NB4 (cell line): ENCODE measurements around the gene MED1.

Experiments used
- DNase-seq: peaks from one replicate; pipeline ENCODE4 v3.0.0; 2010; ENCODE audit warnings: low read depth
- H3K4me3 ChIP-seq: one replicate; pipeline ENCODE4 v1.5.1; 2011; ENCODE audit warnings: mild to moderate bottlenecking, low read depth, low read length, moderate library complexity
- CTCF ChIP-seq: IDR thresholded peaks from one replicate; pipeline ENCODE4 v1.5.1; 2012; ENCODE audit warnings: low read depth, low read length
- MYC ChIP-seq: IDR thresholded peaks from 2 replicates; pipeline ENCODE4 v1.6.1; 2011; ENCODE audit warnings: low read depth, low read length
- POLR2A ChIP-seq: IDR thresholded peaks from 2 replicates; pipeline ENCODE4 v1.6.1; 2011; ENCODE audit warnings: mild to moderate bottlenecking; ENCODE audit not compliant: insufficient read length; ENCODE audit errors: extremely low read depth
- TF ChIP-seq, protein P1 (sequence below): IDR thresholded peaks from 2 replicates; pipeline ENCODE4 v1.6.1; 2011; ENCODE audit warnings: low read depth, low read length

MED1 gene

GRCh38 chr17:39416141-39416540 is 34.9 kb downstream of the MED1 start:
- no peak for DNase-seq
- TF ChIP-seq MYC (no peak), POLR2A (no peak), CTCF (no peak)
- TF ChIP-seq, protein P1, sequence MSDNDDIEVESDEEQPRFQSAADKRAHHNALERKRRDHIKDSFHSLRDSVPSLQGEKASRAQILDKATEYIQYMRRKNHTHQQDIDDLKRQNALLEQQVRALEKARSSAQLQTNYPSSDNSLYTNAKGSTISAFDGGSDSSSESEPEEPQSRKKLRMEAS: no peak
- H3K4me3 ChIP-seq: no peak overlapping the region

- DNase-seq: no peak
- no peak for TF ChIP-seq CTCF
- TF ChIP-seq, protein P1: no peak
- TF ChIP-seq POLR2A: no peak
- TF ChIP-seq MYC: no peak
These were observed 40.8 kb downstream of the MED1 start for GRCh38 chr17:39410279-39410678.

GRCh38 chr17:39408360-39408759 is 42.7 kb downstream of the MED1 start:
- DNase-seq: no peak
- no peak overlapping the region for H3K4me3 ChIP-seq
- no peak for TF ChIP-seq CTCF
- TF ChIP-seq POLR2A: no peak
- TF ChIP-seq MYC: no peak
- TF ChIP-seq, protein P1: no peak

More at GRCh38 chr17:39410279-39410678, 40.8 kb downstream of the MED1 start:
- H3K4me3 ChIP-seq: no peak overlapping the region

DNA sequence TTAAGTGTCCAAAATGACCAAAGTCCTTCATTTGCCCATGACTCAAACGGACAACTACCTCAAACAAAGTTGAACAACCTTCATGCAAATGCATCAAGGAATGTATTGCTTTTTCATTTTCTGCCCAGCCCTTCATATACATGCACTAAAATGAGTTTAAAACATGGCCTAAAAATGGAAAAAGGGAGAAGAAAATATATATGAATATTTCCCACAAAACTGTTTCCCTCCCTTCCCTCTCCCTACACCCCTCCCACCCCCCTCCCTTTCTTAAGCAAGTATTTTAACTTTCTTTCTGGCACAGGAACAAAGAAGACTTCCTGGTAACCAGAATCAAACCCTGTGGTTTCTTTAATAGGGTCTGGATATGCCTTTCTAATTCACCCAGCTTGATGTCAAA is 44.1 kb downstream of the MED1 start:
- TF ChIP-seq, protein P1: no peak
- TF ChIP-seq POLR2A (no peak), MYC (no peak), CTCF (no peak)
- no peak for DNase-seq
- no peak overlapping the region for H3K4me3 ChIP-seq

GRCh38 chr17:39405436-39405835 is 45.6 kb downstream of the MED1 start:
- DNase-seq: no peak
- no peak overlapping the region for H3K4me3 ChIP-seq
- no peak for TF ChIP-seq POLR2A
- TF ChIP-seq CTCF: no peak
- TF ChIP-seq, protein P1: no peak
- no peak for TF ChIP-seq MYC
